Fibroblast of lung (primary cell): Measurements from ENCODE around the gene EMC9. TPM values are rescaled to one million over a fixed set of nuclear protein-coding genes. Genes with fewer than 3 reads are reported as not detected.

Experiments
- DNase-seq, 2 donors: peaks; one replicate each; pipeline versions ENCODE4 v3.0.0 to v3.0.0-alpha.2; 2010; ENCODE audit warnings: low read depth in 2 of 2
- H2AFZ ChIP-seq: 2 replicates; pipeline ENCODE4 v1.5.1; 2012; ENCODE audit warnings: low read length, control low read depth, inconsistent platforms
- H3K27ac ChIP-seq: 2 replicates; pipeline ENCODE4 v1.5.1; 2011; ENCODE audit warnings: low read length, control low read depth; ENCODE audit not compliant: insufficient read depth
- H3K27me3 ChIP-seq: 2 replicates; pipeline ENCODE4 v1.5.1; 2011; ENCODE audit warnings: mild to moderate bottlenecking, low read length; ENCODE audit not compliant: control insufficient read depth, insufficient read depth
- H3K36me3 ChIP-seq: 2 replicates; pipeline ENCODE4 v1.5.1; 2011; ENCODE audit warnings: low read length; ENCODE audit not compliant: control insufficient read depth, insufficient read depth
- H3K4me1 ChIP-seq: 2 replicates; pipeline ENCODE4 v1.5.1; 2011; ENCODE audit warnings: low read length; ENCODE audit not compliant: control insufficient read depth, insufficient read depth; ENCODE audit errors: extremely low read depth
- H3K4me2 ChIP-seq: 2 replicates; pipeline ENCODE4 v1.5.1; 2011; ENCODE audit warnings: low read length, control low read depth; ENCODE audit not compliant: insufficient read depth; ENCODE audit errors: extremely low read depth
- H3K4me3 ChIP-seq, 4 experiments: fragments of 200-600 bp in 1 of 4; sonication (generic) in 1 of 4; replicated peaks in 1 of 4; 2 replicates each; pipeline ENCODE4 v1.5.1; 2011 to 2016; ENCODE audit warnings: low read length in 4 of 4, low read depth in 3 of 4, mild to moderate bottlenecking in 3 of 4, control low read depth in 2 of 4, inconsistent platforms in 1 of 4, mixed read lengths in 1 of 4; ENCODE audit not compliant: insufficient read depth in 1 of 4; ENCODE audit errors: control extremely low read depth in 1 of 4
- H3K79me2 ChIP-seq: 2 replicates; pipeline ENCODE4 v1.5.1; 2012; ENCODE audit warnings: mild to moderate bottlenecking, low read length, inconsistent platforms; ENCODE audit not compliant: control insufficient read depth, insufficient read depth
- H3K9ac ChIP-seq: 2 replicates; pipeline ENCODE4 v1.5.1; 2011; ENCODE audit warnings: mild to moderate bottlenecking, low read length, control low read depth; ENCODE audit not compliant: insufficient read depth
- H3K9me3 ChIP-seq: 2 replicates; pipeline ENCODE4 v1.5.1; 2012; ENCODE audit warnings: low read depth, low read length; ENCODE audit not compliant: control insufficient read depth, insufficient read depth
- H4K20me1 ChIP-seq: 2 replicates; pipeline ENCODE4 v1.5.1; 2011; ENCODE audit warnings: low read length; ENCODE audit not compliant: control insufficient read depth, insufficient read depth; ENCODE audit errors: extremely low read depth
- CTCF ChIP-seq, 2 donors: IDR thresholded peaks in 1 of 2; conservative IDR thresholded peaks in 1 of 2; 1 replicate in 1 of 2; 2 replicates in 1 of 2; pipeline ENCODE4 v1.5.1; 2011 to 2012; ENCODE audit warnings: low read length in 2 of 2, control low read depth in 1 of 2, inconsistent platforms in 1 of 2, low read depth in 1 of 2, mild to moderate bottlenecking in 1 of 2
- EZH2 ChIP-seq: IDR thresholded peaks from 2 replicates; pipeline ENCODE4 v1.5.1; 2012; ENCODE audit warnings: low read length, control low read depth, mild to moderate bottlenecking; ENCODE audit errors: missing control alignments
- polyA plus RNA-seq, 2 donors: library from polyadenylated mRNA; depleted of rRNA in 1 of 2; stranded (reverse) in 1 of 2; unstranded in 1 of 2; fragments of >200 nt; gene quantifications; 2 replicates each; pipeline ENCODE4 v1.2.1, GENCODE V29; 2011 to 2012; ENCODE audit warnings: missing spikeins in 1 of 2
- total RNA-seq: library from RNA; depleted of rRNA; stranded (reverse); fragments of >200 nt; gene quantifications from 2 replicates; pipeline ENCODE4 v1.2.1, GENCODE V29; 2014

The EMC9 gene
- total and polyA plus RNA-seq, 2 donors (not counting 1 experiment from before 2014, with no cell fraction given): 6.6 to 18.0 TPM

DNA sequence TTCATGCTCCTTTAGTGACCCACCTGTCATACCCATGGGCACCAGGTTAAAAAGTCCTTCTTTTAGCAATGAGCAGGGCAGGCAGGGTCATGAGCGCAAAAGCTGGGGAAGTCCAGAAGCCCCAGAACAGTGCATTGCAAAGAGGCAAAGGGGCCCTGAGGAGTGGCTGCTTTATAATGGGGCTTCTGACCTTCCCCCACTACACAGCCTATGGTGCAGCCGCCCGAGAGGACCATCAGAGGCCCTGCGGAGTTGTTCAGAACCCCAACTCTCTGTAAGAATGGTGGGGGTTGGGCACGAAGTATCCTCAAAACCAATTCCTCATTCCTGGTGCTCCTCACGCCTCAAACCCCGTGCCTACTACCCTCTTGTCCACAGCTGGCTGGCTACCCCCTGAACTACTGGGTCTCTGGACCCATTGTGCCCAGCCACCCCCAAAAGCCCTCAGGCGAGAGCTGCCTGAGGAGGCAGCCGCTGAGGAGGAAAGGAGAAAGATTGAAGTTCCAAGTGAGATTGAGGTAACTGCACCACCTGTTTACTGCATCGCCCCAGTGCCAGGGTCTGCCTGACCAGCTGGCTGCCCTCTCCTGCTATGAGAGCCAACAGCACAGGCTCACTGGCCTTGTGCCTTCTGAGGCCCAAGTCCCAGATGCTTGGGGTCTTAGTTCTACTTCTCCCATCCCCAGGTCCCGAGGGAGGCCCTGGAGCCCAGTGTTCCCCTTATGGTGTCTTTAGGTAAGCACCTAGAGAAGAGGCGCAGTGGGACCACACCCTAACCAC, 37.2 kb upstream of the EMC9 start:
- Histone ChIP-seq H3K79me2 (no peaks in the 10 kb centered on the region), H3K9me3 (no peaks in the 10 kb centered on the region), H3K27me3 (no peaks in the 10 kb centered on the region), H4K20me1 (no peaks in the 10 kb centered on the region), H3K9ac (no peak overlapping the region), H3K4me2 (no peak overlapping the region), H3K4me1 (no peaks in the 10 kb centered on the region), H3K4me3 (no peak overlapping the region), H3K36me3 (peaks cover 34% of the 10 kb centered on the region), H2AFZ (no peak overlapping the region), H3K27ac (no peak overlapping the region)
- DNase-seq: no peak
- TF ChIP-seq CTCF (conservative IDR thresholded peaks at IDR 0.05 in 1 of 2, IDR thresholded peaks at IDR 0.05 in 1 of 2; ENCODE audit: low read depth in 1 of 2, low read length in 2 of 2) (no peak), EZH2 (no peak)

DNA sequence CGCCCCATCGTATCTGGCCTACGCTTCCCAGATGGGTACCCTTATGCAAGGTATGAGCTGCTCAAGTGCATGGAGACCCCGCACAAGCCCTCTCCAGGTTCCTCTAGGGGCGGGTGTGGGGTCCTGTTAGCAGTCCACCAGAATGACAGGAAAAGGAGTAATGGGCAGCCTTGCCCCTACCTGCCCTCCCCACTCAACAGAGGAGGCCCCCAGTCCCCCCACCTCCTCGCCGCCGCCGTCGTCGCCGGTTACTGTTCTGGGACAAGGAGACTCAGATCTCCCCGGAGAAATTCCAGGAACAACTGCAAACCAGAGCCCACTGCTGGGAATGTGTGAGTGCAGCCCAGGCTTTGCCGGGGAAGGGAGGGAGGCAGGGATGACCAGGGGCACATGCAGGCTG, 36.5 kb upstream of the EMC9 start:
- Histone ChIP-seq H3K27me3 (no peaks in the 10 kb centered on the region), H3K4me3 (no peak overlapping the region), H3K27ac (no peak overlapping the region), H3K9me3 (no peaks in the 10 kb centered on the region), H3K36me3 (peaks cover 34% of the 10 kb centered on the region), H3K4me2 (no peak overlapping the region), H4K20me1 (no peaks in the 10 kb centered on the region), H3K79me2 (no peaks in the 10 kb centered on the region), H3K4me1 (no peaks in the 10 kb centered on the region), H2AFZ (no peak overlapping the region), H3K9ac (no peak overlapping the region)
- DNase-seq: no peak
- TF ChIP-seq EZH2 (no peak), CTCF (conservative IDR thresholded peaks at IDR 0.05 in 1 of 2, IDR thresholded peaks at IDR 0.05 in 1 of 2; ENCODE audit: low read depth in 1 of 2, low read length in 2 of 2) (no peak)

DNA sequence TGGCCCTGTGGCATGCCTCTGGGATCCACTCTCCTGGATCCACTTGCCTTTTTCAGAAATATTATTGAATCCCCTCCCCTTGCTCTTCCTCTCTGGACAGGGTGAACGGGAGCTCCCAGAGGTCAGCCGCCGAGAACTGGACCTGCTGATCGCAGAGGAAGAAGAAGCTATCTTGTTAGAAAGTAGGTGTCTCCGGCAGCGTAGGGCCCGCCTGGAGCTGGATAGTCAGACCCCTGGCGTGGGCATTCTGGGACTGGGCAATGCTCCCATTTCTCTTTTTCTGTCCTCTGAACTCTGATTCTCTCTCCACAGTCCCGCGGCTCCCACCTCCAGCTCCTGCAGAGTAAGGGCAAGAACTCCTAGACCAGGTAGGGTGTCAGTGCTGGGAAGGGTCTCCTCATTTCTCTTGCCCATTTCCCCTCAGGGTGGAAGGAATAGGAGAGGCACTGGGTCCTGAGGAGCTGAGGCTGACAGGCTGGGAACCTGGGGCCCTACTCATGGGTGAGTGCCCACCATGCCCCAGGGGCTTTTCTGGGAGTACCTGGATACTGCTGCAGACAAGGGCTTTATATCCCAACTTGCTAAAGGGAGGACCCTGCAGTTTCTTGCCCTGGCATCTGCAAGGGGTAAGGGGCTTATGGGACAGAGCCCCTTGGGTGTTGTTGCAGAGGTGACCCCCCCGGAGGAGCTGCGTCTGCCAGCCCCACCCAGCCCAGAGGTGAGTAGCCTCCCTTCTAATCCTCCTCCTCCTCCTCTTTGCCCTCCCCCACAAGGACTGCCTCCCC, 35.8 kb upstream of the EMC9 start:
- Histone ChIP-seq H4K20me1 (no peaks in the 10 kb centered on the region), H3K4me1 (no peaks in the 10 kb centered on the region), H3K9ac (no peak overlapping the region), H3K4me2 (no peak overlapping the region), H3K4me3 (no peak overlapping the region), H3K27me3 (no peaks in the 10 kb centered on the region), H3K27ac (no peak overlapping the region), H2AFZ (no peak overlapping the region), H3K36me3 (peaks cover 33% of the 10 kb centered on the region), H3K79me2 (no peaks in the 10 kb centered on the region), H3K9me3 (no peaks in the 10 kb centered on the region)
- DNase-seq: no peak
- no peak for TF ChIP-seq CTCF (conservative IDR thresholded peaks at IDR 0.05 in 1 of 2, IDR thresholded peaks at IDR 0.05 in 1 of 2; ENCODE audit: low read depth in 1 of 2, low read length in 2 of 2)
- no peak for TF ChIP-seq EZH2
